Keratinocyte (primary cell): ENCODE data around the gene PHF2.

Experiments
- EZH2 ChIP-seq: IDR thresholded peaks from one replicate; pipeline ENCODE4 v1.6.1; 2012; ENCODE audit warnings: inconsistent platforms, mild to moderate bottlenecking, low read length, moderate library complexity
- TF ChIP-seq, protein P1 (sequence below), 3 experiments: IDR thresholded peaks in 1 of 3; conservative IDR thresholded peaks in 1 of 3; optimal IDR thresholded peaks in 1 of 3; 2 replicates in 2 of 3; 3 replicates in 1 of 3; pipeline versions ENCODE3 to v1.5.1; 2011; ENCODE audit warnings: low read length in 3 of 3, mild to moderate bottlenecking in 3 of 3, moderate library complexity in 2 of 3, control low read depth in 1 of 3, inconsistent platforms in 1 of 3; ENCODE audit not compliant: insufficient read depth in 2 of 3; ENCODE audit errors: extremely low read depth in 1 of 3

DNA sequence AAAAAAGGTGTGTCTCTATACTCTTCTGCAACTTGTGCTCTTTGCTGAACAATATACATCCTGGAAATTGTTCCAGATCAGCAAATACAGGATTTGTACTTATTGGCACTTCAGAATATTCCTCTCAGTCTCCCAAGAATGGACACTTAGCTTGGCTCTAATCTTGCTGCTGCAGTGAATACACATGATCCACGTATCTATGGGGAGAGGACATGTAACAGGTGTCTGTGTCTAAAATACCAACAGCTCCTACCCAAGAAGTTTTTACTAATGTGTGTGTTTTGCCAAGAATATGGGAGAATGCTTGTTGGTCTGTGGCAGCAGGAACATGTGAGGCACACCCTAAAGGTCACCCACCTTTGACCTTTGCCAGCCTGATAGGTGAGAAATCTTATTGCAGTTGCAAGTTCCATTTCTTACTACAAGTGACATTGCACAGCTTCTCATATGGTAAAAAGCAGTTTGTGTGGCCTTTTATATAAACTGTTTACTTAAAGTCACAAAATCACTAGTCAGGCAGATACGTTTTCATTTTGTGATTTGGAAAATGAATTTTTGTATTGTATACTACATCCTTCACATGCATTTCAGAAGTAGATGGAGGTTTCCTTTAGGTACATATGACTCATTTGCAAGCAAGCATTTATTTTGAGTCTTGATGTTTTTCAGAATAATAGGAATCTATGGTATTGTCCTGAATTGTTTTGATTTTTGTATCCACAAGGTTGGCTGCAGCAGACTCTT, 35.8 kb downstream of the PHF2 start:
- TF ChIP-seq, protein P1, sequence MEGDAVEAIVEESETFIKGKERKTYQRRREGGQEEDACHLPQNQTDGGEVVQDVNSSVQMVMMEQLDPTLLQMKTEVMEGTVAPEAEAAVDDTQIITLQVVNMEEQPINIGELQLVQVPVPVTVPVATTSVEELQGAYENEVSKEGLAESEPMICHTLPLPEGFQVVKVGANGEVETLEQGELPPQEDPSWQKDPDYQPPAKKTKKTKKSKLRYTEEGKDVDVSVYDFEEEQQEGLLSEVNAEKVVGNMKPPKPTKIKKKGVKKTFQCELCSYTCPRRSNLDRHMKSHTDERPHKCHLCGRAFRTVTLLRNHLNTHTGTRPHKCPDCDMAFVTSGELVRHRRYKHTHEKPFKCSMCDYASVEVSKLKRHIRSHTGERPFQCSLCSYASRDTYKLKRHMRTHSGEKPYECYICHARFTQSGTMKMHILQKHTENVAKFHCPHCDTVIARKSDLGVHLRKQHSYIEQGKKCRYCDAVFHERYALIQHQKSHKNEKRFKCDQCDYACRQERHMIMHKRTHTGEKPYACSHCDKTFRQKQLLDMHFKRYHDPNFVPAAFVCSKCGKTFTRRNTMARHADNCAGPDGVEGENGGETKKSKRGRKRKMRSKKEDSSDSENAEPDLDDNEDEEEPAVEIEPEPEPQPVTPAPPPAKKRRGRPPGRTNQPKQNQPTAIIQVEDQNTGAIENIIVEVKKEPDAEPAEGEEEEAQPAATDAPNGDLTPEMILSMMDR (optimal IDR thresholded peaks at IDR 0.05 in 1 of 3, IDR thresholded peaks at IDR 0.05 in 1 of 3, conservative IDR thresholded peaks at IDR 0.05 in 1 of 3; ENCODE audit: extremely low read depth in 1 of 3, insufficient read depth in 2 of 3, low read length in 3 of 3): no peak
- no peak for TF ChIP-seq EZH2
